Measurements from ENCODE around the gene RPS15.
A peak's percentile ranks its signal among the peaks of the same experiment; 100 is the strongest.
"Not testable (repeated sequence)": the region's sequence is repeated elsewhere in the genome, so short reads cannot be mapped to it uniquely, and the experiment has no call there.

The RPS15 gene

GRCh38 chr19:1410136-1410786, 27.9 kb upstream of the RPS15 start:
- Mint-ChIP-seq H3K27me3 (ENCODE audit: low read depth) (no peaks in the 10 kb centered on the region), H3K9me3 (no peaks in the 10 kb centered on the region), H3K27ac (peak overlapping the region; percentile 63), H3K36me3 (ENCODE audit: low read depth) (peaks cover 29% of the 10 kb centered on the region), H3K4me1 (ENCODE audit: low read depth) (peaks cover 32% of the 10 kb centered on the region), H3K4me3 (peak overlapping the region; percentile 98)
- DNase-seq (ENCODE audit: low spot score), result peak; percentile 14

DNA sequence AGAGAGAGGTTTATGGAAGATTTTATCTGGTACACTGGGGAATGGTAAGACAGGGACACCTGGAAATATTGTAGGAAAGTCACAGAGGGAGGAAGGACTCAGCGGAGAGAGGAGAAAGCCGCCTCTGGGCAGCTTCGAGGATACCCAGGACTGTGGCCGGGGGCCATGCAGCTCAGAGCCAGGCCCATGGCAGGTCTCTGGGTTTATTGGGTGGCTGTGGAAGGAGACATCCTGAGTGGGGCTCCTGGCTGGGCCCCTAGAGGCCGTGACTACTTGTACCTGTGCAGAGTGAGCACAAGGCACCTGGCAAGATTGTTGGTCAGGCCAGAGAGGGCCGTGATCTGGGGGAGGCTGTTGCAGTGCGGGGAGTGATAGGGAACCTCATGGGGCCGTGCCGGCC, 27.4 kb upstream of the RPS15 start:
- peaks cover 33% of the 10 kb centered on the region for H3K36me3 Mint-ChIP-seq (ENCODE audit: low read depth)
- H3K4me1 Mint-ChIP-seq (ENCODE audit: low read depth), result peaks cover 32% of the 10 kb centered on the region
- H3K27ac Mint-ChIP-seq, result peak overlapping the region; percentile 60
- no peaks in the 10 kb centered on the region for H3K9me3 Mint-ChIP-seq
- H3K4me3 Mint-ChIP-seq, result peak overlapping the region; percentile 98
- no peak for DNase-seq (ENCODE audit: low spot score)
- no peaks in the 10 kb centered on the region for H3K27me3 Mint-ChIP-seq (ENCODE audit: low read depth)

DNA sequence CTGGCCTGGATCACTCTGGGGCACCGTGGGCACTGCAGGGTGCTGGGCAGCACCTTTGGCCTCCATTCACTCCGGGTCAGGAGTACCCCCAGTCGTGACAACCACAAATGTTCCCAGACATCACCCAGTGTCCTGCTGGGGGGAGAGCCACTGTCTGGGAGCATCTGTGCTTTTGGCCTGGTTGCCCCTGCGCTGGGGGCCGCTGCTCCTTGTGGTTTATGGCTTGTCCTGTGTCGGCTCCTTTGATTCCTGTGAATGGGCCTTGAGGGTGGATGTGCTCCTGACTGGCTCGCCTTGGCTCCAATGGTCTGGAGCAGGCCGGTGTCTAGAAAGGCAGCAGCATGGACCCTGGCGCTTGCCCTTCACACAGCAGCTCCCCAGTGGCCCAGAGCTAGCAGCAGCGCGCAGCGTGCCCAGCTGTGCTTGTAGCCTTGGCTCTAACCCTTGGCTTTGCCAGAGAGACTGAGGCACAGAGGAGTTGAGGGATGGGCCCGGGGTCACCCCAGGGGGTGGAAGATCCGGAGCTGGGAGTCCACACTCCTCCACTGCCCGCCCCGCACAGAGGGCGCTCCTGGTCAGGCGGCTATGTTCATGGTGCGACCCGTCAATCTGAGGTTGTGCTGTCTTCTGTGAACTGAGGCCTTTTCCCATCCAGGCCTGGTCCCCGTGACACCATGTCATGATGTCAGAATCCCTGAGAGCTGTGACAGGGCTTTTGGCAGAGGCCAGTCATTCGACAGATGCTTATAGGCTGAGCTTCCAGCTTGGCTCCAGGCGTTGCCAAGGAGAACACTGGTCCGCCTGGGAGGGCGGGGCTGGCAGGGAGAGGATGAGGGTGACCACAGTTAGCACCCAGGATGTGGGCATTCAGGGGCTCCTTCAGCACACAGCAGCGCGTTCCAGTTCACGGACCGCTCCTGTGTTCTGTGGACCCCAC, 26.7 kb upstream of the RPS15 start:
- peaks cover 35% of the 10 kb centered on the region for H3K36me3 Mint-ChIP-seq (ENCODE audit: low read depth)
- no peak overlapping the region for H3K4me3 Mint-ChIP-seq
- H3K27me3 Mint-ChIP-seq (ENCODE audit: low read depth), result no peaks in the 10 kb centered on the region
- peaks cover 30% of the 10 kb centered on the region for H3K4me1 Mint-ChIP-seq (ENCODE audit: low read depth)
- H3K9me3 Mint-ChIP-seq, result no peaks in the 10 kb centered on the region
- no peak for DNase-seq (ENCODE audit: low spot score)
- peak overlapping the region; percentile 31 for H3K27ac Mint-ChIP-seq

DNA sequence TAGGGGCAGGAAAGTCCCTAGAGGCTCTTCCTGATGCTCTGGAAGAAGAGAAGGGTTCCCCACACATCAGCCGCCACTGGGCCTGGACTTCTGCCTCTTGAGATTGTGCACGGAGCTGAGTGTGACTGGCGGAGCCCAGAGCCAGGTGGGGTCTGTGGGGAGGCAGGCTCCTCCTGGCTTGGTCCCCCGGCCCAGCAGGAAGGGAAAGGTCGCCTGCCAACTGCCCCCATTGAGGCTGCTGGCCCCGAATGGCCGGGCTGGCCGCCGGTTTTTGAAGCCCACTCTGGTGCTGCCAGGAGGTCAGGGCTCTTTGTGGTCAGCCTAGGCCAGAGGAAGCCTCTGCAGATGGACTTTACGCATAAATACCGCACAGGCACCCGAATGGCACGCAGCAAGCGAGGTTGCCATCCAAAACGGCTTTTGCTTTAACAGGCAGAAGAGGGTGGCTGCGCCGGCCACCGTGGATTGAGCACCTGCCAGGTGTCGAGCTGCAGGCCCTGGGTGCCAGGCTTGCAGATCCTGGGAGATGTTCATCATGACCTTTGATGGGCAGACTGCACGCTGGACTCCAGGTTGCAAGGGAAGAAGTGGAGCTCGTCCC, 25.8 kb upstream of the RPS15 start:
- Mint-ChIP-seq H3K4me1 (ENCODE audit: low read depth) (peaks cover 28% of the 10 kb centered on the region), H3K27me3 (ENCODE audit: low read depth) (no peaks in the 10 kb centered on the region), H3K27ac (no peak overlapping the region), H3K36me3 (ENCODE audit: low read depth) (peaks cover 38% of the 10 kb centered on the region), H3K9me3 (no peaks in the 10 kb centered on the region), H3K4me3 (no peak overlapping the region)
- no peak for DNase-seq (ENCODE audit: low spot score)

DNA sequence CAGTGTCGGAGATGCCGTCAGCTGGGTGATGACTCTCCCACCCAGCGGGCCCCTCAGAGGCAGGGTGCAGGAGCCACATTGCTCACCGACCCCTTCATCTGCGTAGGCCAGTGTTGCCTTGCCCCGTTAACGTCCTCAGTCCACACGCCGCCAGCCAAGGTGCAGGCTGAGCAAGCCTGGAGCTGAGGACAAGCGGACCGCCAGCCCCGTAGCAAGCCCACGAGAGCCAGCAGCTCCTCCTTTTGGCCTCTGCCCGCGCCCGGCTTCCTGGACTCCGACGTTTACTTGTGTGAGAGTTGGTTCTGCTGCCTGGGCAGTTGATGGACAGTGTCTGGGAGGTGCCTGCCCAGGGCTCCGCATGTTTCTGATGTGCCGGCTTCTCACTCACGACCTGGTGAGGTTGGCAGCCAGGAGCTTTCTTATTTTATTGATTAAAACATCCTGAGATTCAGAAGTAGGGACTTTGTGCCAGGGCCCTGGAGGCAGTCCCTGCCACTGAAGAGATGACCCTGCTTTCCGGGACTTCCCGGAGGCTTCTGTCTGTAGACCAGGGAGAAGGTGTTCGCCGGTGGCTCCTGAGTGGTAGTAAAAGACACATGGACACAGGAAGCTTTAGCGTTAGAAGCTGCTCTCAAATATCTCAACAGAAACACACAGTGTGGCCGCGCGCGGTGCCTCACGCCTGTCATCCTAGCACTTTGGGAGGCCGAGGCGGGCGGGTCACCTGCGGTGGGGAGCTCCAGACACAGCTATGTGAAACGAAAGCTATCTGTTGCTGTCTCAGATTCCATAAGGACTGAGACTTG, 25.0 kb upstream of the RPS15 start:
- Mint-ChIP-seq H3K4me3 (no peak overlapping the region), H3K36me3 (ENCODE audit: low read depth) (peaks cover 41% of the 10 kb centered on the region), H3K9me3 (no peaks in the 10 kb centered on the region), H3K4me1 (ENCODE audit: low read depth) (peaks cover 28% of the 10 kb centered on the region), H3K27me3 (ENCODE audit: low read depth) (no peaks in the 10 kb centered on the region), H3K27ac (no peak overlapping the region)
- no peak for DNase-seq (ENCODE audit: low spot score)

GRCh38 chr19:1416014-1416841, 22.0 kb upstream of the RPS15 start:
- peaks cover 10% of the 10 kb centered on the region for H3K4me1 Mint-ChIP-seq (ENCODE audit: low read depth)
- no peak overlapping the region for H3K27ac Mint-ChIP-seq
- H3K4me3 Mint-ChIP-seq, result no peak overlapping the region
- no peaks in the 10 kb centered on the region for H3K9me3 Mint-ChIP-seq
- no peaks in the 10 kb centered on the region for H3K27me3 Mint-ChIP-seq (ENCODE audit: low read depth)
- no peak for DNase-seq (ENCODE audit: low spot score)
- peaks cover 32% of the 10 kb centered on the region for H3K36me3 Mint-ChIP-seq (ENCODE audit: low read depth)

- H3K9me3 Mint-ChIP-seq, result no peaks in the 10 kb centered on the region
- no peak overlapping the region for H3K27ac Mint-ChIP-seq
- peaks cover 30% of the 10 kb centered on the region for H3K36me3 Mint-ChIP-seq (ENCODE audit: low read depth)
- no peaks in the 10 kb centered on the region for H3K27me3 Mint-ChIP-seq (ENCODE audit: low read depth)
- H3K4me3 Mint-ChIP-seq, result no peak overlapping the region
- no peak for DNase-seq (ENCODE audit: low spot score)
- H3K4me1 Mint-ChIP-seq (ENCODE audit: low read depth), result peaks cover 7% of the 10 kb centered on the region
These were observed 21.1 kb upstream of the RPS15 start for GRCh38 chr19:1417145-1417544.

GRCh38 chr19:1417681-1418495, 20.3 kb upstream of the RPS15 start:
- Mint-ChIP-seq H3K4me3 (no peak overlapping the region), H3K27me3 (ENCODE audit: low read depth) (no peaks in the 10 kb centered on the region), H3K27ac (no peak overlapping the region), H3K36me3 (ENCODE audit: low read depth) (peaks cover 36% of the 10 kb centered on the region), H3K9me3 (no peaks in the 10 kb centered on the region), H3K4me1 (ENCODE audit: low read depth) (peaks cover 7% of the 10 kb centered on the region)
- DNase-seq (ENCODE audit: low spot score), result no peak

- no peaks in the 10 kb centered on the region for H3K9me3 Mint-ChIP-seq
- peaks cover 41% of the 10 kb centered on the region for H3K36me3 Mint-ChIP-seq (ENCODE audit: low read depth)
- H3K27me3 Mint-ChIP-seq (ENCODE audit: low read depth), result no peaks in the 10 kb centered on the region
- peaks cover 6% of the 10 kb centered on the region for H3K4me1 Mint-ChIP-seq (ENCODE audit: low read depth)
- no peak overlapping the region for H3K4me3 Mint-ChIP-seq
- H3K27ac Mint-ChIP-seq, result no peak overlapping the region
- no peak for DNase-seq (ENCODE audit: low spot score)
These were observed 19.8 kb upstream of the RPS15 start for GRCh38 chr19:1418496-1418775.

DNA sequence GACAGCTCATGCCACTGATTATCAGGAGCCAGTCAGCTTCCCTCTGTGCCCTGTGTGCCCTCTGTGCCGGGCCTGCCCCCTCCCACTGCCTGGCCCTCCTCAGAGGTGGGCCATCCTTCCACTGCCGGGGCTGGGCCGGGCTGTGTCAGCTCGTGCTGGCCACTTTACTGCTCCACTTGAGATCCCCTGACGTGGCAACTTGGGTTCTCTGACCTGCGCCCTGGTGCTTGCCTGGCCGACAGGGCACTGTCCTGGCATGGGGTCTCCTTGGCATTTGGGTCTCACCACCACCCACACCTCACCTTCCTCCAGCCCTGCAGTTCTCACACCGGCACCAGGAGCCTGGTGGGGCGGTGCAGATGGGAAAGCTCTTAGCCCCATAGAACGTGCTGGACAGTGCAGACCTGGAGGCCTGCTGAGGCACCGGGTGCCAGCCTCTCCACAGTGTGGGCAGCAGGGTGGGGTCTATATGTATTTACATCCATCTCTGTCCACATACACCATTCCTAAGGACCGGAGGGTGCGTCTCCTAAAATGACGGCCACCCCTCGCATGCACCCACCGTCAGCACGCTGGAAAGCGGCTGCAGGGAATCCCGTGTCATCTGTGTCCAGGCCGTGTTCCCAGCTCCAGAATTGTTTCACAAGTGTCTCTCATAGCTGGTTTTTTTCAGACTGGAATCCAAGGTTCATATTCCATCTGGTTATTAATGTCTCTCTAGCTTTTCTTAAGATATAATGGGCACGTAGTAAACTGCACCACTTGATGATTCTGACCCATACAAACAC, 19.1 kb upstream of the RPS15 start:
- H3K4me3 Mint-ChIP-seq, result no peak overlapping the region

GRCh38 chr19:1420085-1420484, 18.1 kb upstream of the RPS15 start:
- DNase-seq (ENCODE audit: low spot score); H3K4me1 Mint-ChIP-seq (ENCODE audit: low read depth); H3K27me3 Mint-ChIP-seq (ENCODE audit: low read depth); H3K27ac Mint-ChIP-seq; H3K9me3 Mint-ChIP-seq; H3K4me3 Mint-ChIP-seq: not testable (repeated sequence)
- peaks cover 48% of the 10 kb centered on the region for H3K36me3 Mint-ChIP-seq (ENCODE audit: low read depth)

More for the DNA sequence above, 19.1 kb upstream of the RPS15 start:
- H3K9me3 Mint-ChIP-seq, result no peaks in the 10 kb centered on the region
- DNase-seq (ENCODE audit: low spot score), result no peak
- peaks cover 5% of the 10 kb centered on the region for H3K4me1 Mint-ChIP-seq (ENCODE audit: low read depth)
- H3K27me3 Mint-ChIP-seq (ENCODE audit: low read depth), result no peaks in the 10 kb centered on the region
- H3K36me3 Mint-ChIP-seq (ENCODE audit: low read depth), result peaks cover 46% of the 10 kb centered on the region
- peak overlapping the region; percentile 20 for H3K27ac Mint-ChIP-seq

DNA sequence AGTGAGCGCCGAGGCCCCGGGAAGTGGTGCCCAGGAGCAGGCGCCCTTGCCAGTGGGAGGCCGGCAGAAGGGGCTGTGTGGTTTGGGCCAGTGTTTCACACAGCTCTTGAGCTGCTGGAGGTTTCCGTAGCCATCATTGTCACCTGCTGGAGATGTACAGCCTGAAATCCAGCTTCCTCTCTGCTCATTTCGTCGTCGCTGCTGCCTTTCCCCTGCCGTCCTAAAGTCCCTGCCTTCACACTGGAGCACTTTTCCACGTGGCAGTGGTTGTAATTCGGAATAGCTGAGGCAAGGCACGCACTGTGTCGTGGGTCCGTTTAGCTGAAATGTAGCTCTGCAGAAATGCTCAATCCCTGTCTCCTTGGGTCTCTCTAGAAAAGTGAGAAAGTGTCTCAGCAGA, 17.6 kb upstream of the RPS15 start:
- no peak for DNase-seq (ENCODE audit: low spot score)
- Mint-ChIP-seq H3K4me3 (no peak overlapping the region), H3K9me3 (no peaks in the 10 kb centered on the region), H3K4me1 (ENCODE audit: low read depth) (no peaks in the 10 kb centered on the region), H3K27me3 (ENCODE audit: low read depth) (no peaks in the 10 kb centered on the region), H3K36me3 (ENCODE audit: low read depth) (peaks cover 48% of the 10 kb centered on the region), H3K27ac (no peak overlapping the region)

Data from T-helper 2 cell treated with Interferon-gamma antibody and Interleukin-4, amounts not matched to agents 5 μg/mL and 100 μg/mL, for 36 hours (primary cell).